Liver (tissue), 9 donors: ENCODE data around the gene PPP1R9A. TPM values are rescaled to one million over a fixed set of nuclear protein-coding genes. Genes with fewer than 3 reads are reported as not detected.
A peak's percentile ranks its signal among the peaks of the same experiment; 100 is the strongest.

ENCODE experiments used
- DNase-seq: peaks from one replicate; pipeline ENCODE4 v3.0.0-alpha.2; 2017; ENCODE audit warnings: low spot score
- H3K27ac ChIP-seq, 2 donors: one replicate each; pipeline ENCODE4 v1.7.0; 2013; ENCODE audit warnings: inconsistent platforms in 2 of 2, low read length in 2 of 2, control low read depth in 1 of 2, low read depth in 1 of 2, mild to moderate bottlenecking in 1 of 2
- H3K27me3 ChIP-seq, 4 donors: one replicate each; pipeline versions ENCODE4 v1.6.1 to v1.7.0; 2013; ENCODE audit warnings: low read length in 3 of 4, inconsistent platforms in 1 of 4, mild to moderate bottlenecking in 1 of 4, moderate library complexity in 1 of 4; ENCODE audit not compliant: control insufficient read depth in 4 of 4, insufficient read depth in 4 of 4
- H3K36me3 ChIP-seq, 4 donors: one replicate each; pipeline versions ENCODE4 v1.6.1 to v1.7.0; 2013; ENCODE audit warnings: low read length in 3 of 4, mild to moderate bottlenecking in 3 of 4, low read depth in 1 of 4, moderate library complexity in 1 of 4; ENCODE audit not compliant: control insufficient read depth in 4 of 4, insufficient read depth in 3 of 4
- H3K4me1 ChIP-seq, 4 donors: one replicate each; pipeline versions ENCODE4 v1.6.1 to v1.7.0; 2013; ENCODE audit warnings: low read length in 3 of 4, mild to moderate bottlenecking in 3 of 4, moderate library complexity in 1 of 4; ENCODE audit not compliant: control insufficient read depth in 4 of 4, insufficient read depth in 4 of 4
- H3K4me3 ChIP-seq, 3 donors: one replicate each; pipeline versions ENCODE4 v1.6.1 to v1.7.0; 2013; ENCODE audit warnings: low read length in 3 of 3, control low read depth in 1 of 3, low read depth in 1 of 3, mild to moderate bottlenecking in 1 of 3
- H3K9ac ChIP-seq, 2 donors: one replicate each; pipeline ENCODE4 v1.7.0; 2013; ENCODE audit warnings: low read length in 2 of 2, mild to moderate bottlenecking in 2 of 2, moderate library complexity in 2 of 2, control low read depth in 1 of 2, low read depth in 1 of 2
- H3K9me3 ChIP-seq, 4 donors: one replicate each; pipeline versions ENCODE4 v1.6.1 to v1.7.0; 2013; ENCODE audit warnings: low read length in 3 of 4; ENCODE audit not compliant: control insufficient read depth in 4 of 4
- EGR1 ChIP-seq, 2 donors: IDR thresholded peaks; 2 replicates each; pipeline ENCODE4 v1.6.1; 2016 to 2018; ENCODE audit warnings: antibody characterized with exemption in 2 of 2, low read depth in 2 of 2
- FOXA2 ChIP-seq: IDR thresholded peaks from 2 replicates; pipeline ENCODE4 v1.6.1; 2016; ENCODE audit warnings: antibody characterized with exemption
- GABPA ChIP-seq, 2 donors: IDR thresholded peaks in 1 of 2; conservative IDR thresholded peaks in 1 of 2; 2 replicates each; pipeline ENCODE4 v1.6.1; 2016; ENCODE audit warnings: antibody characterized with exemption in 2 of 2, mild to moderate bottlenecking in 1 of 2, moderate library complexity in 1 of 2
- HNF4A ChIP-seq, 2 donors: conservative IDR thresholded peaks; 2 replicates each; pipeline ENCODE4 v1.6.1; 2016; ENCODE audit warnings: antibody characterized with exemption in 2 of 2, mild to moderate bottlenecking in 2 of 2
- HNF4G ChIP-seq: IDR thresholded peaks from 2 replicates; pipeline ENCODE4 v1.6.1; 2016; ENCODE audit warnings: antibody characterized with exemption
- JUND ChIP-seq, 2 donors: IDR thresholded peaks; 2 replicates each; pipeline ENCODE4 v1.6.1; 2016; ENCODE audit warnings: antibody characterized with exemption in 2 of 2
- NR2F2 ChIP-seq: IDR thresholded peaks from 2 replicates; pipeline ENCODE4 v1.6.1; 2016; ENCODE audit warnings: antibody characterized with exemption
- RAD21 ChIP-seq, 2 donors: IDR thresholded peaks; 2 replicates each; pipeline ENCODE4 v1.6.1; 2016; ENCODE audit warnings: antibody characterized with exemption in 2 of 2, mild to moderate bottlenecking in 2 of 2
- RXRA ChIP-seq, 2 donors: IDR thresholded peaks; 2 replicates each; pipeline ENCODE4 v1.6.1; 2017 to 2018; ENCODE audit warnings: antibody characterized with exemption in 2 of 2, mild to moderate bottlenecking in 1 of 2
- SP1 ChIP-seq: IDR thresholded peaks from 2 replicates; pipeline ENCODE4 v1.6.1; 2018; ENCODE audit warnings: antibody characterized with exemption, mild to moderate bottlenecking
- TAF1 ChIP-seq: conservative IDR thresholded peaks from 2 replicates; pipeline ENCODE4 v1.6.1; 2016; ENCODE audit warnings: antibody characterized with exemption, mild to moderate bottlenecking
- YY1 ChIP-seq: IDR thresholded peaks from 2 replicates; pipeline ENCODE4 v1.6.1; 2016; ENCODE audit warnings: antibody characterized with exemption, mild to moderate bottlenecking
- WGBS: extraction: QIAGEN DNeasy Blood & Tissue Kit; methylation state at CpG from one replicate; pipeline ENCODE4 v1.1.7; 2013; 5-methylcytosine and 5-hydroxymethylcytosine counted together
- polyA plus RNA-seq, 2 donors: library from polyadenylated mRNA; stranded (reverse) in 1 of 2; unstranded in 1 of 2; fragments of 200-250 nt in 1 of 2; fragments of >200 nt in 1 of 2; fragmentation: Nextera tagmentation in 1 of 2; extraction: Ambion mirVana in 1 of 2; gene quantifications; one replicate each; pipeline versions ENCODE4 v1.2.1 to v1.2.3, GENCODE V29; 2013 to 2015
- total RNA-seq, 2 donors: library from RNA; depleted of rRNA; stranded (reverse); fragments of >200 nt; gene quantifications; one replicate each; pipeline ENCODE4 v1.2.3, GENCODE V29; 2014
- TF ChIP-seq, protein P1 (sequence below): IDR thresholded peaks from 2 replicates; pipeline ENCODE4 v1.6.1; 2016; ENCODE audit warnings: antibody characterized with exemption
- TF ChIP-seq, protein P2 (sequence below): IDR thresholded peaks from 2 replicates; pipeline ENCODE4 v1.6.1; 2016; ENCODE audit warnings: antibody characterized with exemption
- TF ChIP-seq, protein P3 (sequence below): fragments of 150-350 bp; IDR thresholded peaks from 2 replicates; pipeline ENCODE4 v1.5.1; 2017; ENCODE audit warnings: improper control_type of control experiment, low read depth, low read length; ENCODE audit not compliant: missing input control
- TF ChIP-seq, protein P4 (sequence below): IDR thresholded peaks from 2 replicates; pipeline ENCODE4 v1.6.1; 2016; ENCODE audit warnings: antibody characterized with exemption, mild to moderate bottlenecking
- donor health status: healthy.
- donor health status: healthy.
- donor health status: healthy.
- donor health status: healthy.
- donor health status: healthy.

PPP1R9A gene
- total and polyA plus RNA-seq, 4 donors = 0.17 to 5.4 (median 2.7) TPM

DNA sequence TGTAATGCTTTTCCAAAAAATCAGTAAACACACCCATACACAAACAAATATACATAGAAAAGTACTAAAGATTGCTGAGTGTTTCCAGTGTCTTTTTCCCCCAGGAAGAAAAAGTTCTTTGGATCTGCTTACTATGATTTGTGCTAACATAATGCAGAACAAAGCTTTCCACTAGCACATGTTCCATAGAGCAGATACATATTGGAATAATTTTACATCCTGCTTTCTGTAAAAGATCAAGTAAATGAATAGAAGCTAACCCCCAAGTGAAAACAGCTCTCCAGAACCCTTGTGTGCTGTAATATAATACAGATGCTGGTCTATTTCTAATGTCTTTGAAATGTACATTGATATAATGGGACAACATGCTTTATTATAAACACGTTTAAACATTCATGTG is 291.5 kb downstream of the PPP1R9A start:
- no peak for DNase-seq
- no peaks in the 10 kb centered on the region for H3K36me3 ChIP-seq
- H3K27me3 ChIP-seq = no peaks in the 10 kb centered on the region
- TF ChIP-seq, protein P1, sequence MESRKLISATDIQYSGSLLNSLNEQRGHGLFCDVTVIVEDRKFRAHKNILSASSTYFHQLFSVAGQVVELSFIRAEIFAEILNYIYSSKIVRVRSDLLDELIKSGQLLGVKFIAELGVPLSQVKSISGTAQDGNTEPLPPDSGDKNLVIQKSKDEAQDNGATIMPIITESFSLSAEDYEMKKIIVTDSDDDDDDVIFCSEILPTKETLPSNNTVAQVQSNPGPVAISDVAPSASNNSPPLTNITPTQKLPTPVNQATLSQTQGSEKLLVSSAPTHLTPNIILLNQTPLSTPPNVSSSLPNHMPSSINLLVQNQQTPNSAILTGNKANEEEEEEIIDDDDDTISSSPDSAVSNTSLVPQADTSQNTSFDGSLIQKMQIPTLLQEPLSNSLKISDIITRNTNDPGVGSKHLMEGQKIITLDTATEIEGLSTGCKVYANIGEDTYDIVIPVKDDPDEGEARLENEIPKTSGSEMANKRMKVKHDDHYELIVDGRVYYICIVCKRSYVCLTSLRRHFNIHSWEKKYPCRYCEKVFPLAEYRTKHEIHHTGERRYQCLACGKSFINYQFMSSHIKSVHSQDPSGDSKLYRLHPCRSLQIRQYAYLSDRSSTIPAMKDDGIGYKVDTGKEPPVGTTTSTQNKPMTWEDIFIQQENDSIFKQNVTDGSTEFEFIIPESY = no peak
- TF ChIP-seq YY1 (no peak), EGR1 (IDR thresholded peaks at IDR 0.05; ENCODE audit: low read depth in 2 of 2) (no peak)
- no peaks in the 10 kb centered on the region for H3K4me1 ChIP-seq
- H3K4me3 ChIP-seq = no peak overlapping the region
- H3K9ac ChIP-seq = no peak overlapping the region
- no peaks in the 10 kb centered on the region for H3K9me3 ChIP-seq
- WGBS = 63% methylated on average over 1 of the region's 1 CpG
- H3K27ac ChIP-seq = no peak overlapping the region

DNA sequence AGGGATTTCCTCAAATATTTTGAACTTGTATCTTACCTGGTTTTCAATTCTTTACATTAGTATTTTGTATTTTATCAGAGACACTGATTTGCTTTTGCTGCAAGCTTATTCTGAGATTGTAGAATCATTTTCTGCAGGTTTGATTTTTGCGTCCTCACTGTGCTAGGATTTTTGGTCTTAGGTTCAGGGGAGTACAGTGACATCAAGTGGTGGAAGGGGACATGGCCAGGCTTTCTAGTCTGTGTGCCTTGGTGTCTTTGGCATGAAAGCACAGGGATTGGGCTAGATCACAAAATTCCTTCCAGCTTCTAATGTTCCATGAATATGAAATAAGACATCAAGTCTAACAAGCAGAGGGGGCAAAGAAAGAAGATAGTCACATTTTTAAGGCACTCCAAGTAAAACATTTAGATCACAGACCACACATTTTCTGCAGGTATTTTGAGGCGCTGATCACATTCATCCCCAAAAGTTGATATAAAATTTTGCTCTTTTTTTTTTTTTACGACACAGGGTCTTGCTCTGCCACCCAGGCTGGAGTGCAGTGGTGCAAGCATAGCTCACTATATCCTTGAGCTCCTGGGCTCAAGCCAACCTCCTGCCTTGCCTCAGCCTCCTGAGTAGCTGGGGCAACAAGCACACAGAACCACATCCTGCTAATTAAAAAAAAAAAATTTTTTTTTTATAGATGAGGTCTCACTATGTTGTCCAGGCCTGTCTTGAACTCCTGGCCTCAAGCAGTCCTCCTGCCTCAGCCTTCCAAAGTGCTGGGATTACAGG is 292.6 kb downstream of the PPP1R9A start:
- TF ChIP-seq, protein P2, sequence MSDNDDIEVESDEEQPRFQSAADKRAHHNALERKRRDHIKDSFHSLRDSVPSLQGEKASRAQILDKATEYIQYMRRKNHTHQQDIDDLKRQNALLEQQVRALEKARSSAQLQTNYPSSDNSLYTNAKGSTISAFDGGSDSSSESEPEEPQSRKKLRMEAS = no peak
- no peak for TF ChIP-seq GABPA (IDR thresholded peaks at IDR 0.05 in 1 of 2, conservative IDR thresholded peaks at IDR 0.05 in 1 of 2)
- TF ChIP-seq RAD21 (IDR thresholded peaks at IDR 0.05) = peak; percentile 90 to 96
- TF ChIP-seq, protein P3, sequence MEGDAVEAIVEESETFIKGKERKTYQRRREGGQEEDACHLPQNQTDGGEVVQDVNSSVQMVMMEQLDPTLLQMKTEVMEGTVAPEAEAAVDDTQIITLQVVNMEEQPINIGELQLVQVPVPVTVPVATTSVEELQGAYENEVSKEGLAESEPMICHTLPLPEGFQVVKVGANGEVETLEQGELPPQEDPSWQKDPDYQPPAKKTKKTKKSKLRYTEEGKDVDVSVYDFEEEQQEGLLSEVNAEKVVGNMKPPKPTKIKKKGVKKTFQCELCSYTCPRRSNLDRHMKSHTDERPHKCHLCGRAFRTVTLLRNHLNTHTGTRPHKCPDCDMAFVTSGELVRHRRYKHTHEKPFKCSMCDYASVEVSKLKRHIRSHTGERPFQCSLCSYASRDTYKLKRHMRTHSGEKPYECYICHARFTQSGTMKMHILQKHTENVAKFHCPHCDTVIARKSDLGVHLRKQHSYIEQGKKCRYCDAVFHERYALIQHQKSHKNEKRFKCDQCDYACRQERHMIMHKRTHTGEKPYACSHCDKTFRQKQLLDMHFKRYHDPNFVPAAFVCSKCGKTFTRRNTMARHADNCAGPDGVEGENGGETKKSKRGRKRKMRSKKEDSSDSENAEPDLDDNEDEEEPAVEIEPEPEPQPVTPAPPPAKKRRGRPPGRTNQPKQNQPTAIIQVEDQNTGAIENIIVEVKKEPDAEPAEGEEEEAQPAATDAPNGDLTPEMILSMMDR = peak; percentile 82
- TF ChIP-seq EGR1 (IDR thresholded peaks at IDR 0.05; ENCODE audit: low read depth in 2 of 2) = no peak
- TF ChIP-seq RXRA (IDR thresholded peaks at IDR 0.05) = peak in 1 of 2 donors; percentile 11
- Histone ChIP-seq H3K4me1 (no peaks in the 10 kb centered on the region), H3K27ac (no peak overlapping the region), H3K9ac (no peak overlapping the region), H3K27me3 (no peaks in the 10 kb centered on the region), H3K9me3 (no peaks in the 10 kb centered on the region), H3K36me3 (no peaks in the 10 kb centered on the region), H3K4me3 (no peak overlapping the region)
- DNase-seq = no peak
- WGBS = 68% methylated on average over 3 of the region's 3 CpGs

DNA sequence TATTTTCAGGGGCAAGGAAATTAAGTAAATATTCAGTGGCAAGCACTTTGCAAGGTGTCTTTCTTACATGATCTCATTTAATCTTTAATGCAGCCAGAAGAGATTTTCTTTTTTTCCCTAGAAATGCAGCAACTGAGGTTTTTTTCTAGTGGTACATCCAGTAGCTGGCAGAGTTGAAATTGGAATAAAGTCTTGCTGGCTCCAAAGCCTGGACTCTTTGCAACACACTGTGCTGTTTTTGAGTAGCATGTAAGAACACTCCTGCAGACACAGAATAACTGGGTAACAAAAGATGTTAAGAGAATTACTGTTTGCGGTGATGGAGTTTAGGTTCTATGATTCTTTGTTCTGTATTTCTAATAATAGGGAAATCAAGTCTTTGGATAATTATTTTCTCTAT is 293.3 kb downstream of the PPP1R9A start:
- Histone ChIP-seq H3K36me3 (no peaks in the 10 kb centered on the region), H3K27me3 (no peaks in the 10 kb centered on the region), H3K9me3 (no peaks in the 10 kb centered on the region), H3K27ac (no peak overlapping the region), H3K4me1 (no peaks in the 10 kb centered on the region), H3K9ac (no peak overlapping the region), H3K4me3 (no peak overlapping the region)
- no peak for DNase-seq
- 93% methylated on average over 1 of the region's 1 CpG for WGBS
- TF ChIP-seq FOXA2 (no peak), JUND (IDR thresholded peaks at IDR 0.05) (no peak), GABPA (IDR thresholded peaks at IDR 0.05 in 1 of 2, conservative IDR thresholded peaks at IDR 0.05 in 1 of 2) (no peak), HNF4A (conservative IDR thresholded peaks at IDR 0.05) (no peak), HNF4G (no peak), EGR1 (IDR thresholded peaks at IDR 0.05; ENCODE audit: low read depth in 2 of 2) (no peak), RAD21 (IDR thresholded peaks at IDR 0.05) (no peak), NR2F2 (no peak), TAF1 (no peak), SP1 (no peak)
- TF ChIP-seq, protein P2 = no peak
- TF ChIP-seq, protein P3 = no peak
- TF ChIP-seq, protein P4, sequence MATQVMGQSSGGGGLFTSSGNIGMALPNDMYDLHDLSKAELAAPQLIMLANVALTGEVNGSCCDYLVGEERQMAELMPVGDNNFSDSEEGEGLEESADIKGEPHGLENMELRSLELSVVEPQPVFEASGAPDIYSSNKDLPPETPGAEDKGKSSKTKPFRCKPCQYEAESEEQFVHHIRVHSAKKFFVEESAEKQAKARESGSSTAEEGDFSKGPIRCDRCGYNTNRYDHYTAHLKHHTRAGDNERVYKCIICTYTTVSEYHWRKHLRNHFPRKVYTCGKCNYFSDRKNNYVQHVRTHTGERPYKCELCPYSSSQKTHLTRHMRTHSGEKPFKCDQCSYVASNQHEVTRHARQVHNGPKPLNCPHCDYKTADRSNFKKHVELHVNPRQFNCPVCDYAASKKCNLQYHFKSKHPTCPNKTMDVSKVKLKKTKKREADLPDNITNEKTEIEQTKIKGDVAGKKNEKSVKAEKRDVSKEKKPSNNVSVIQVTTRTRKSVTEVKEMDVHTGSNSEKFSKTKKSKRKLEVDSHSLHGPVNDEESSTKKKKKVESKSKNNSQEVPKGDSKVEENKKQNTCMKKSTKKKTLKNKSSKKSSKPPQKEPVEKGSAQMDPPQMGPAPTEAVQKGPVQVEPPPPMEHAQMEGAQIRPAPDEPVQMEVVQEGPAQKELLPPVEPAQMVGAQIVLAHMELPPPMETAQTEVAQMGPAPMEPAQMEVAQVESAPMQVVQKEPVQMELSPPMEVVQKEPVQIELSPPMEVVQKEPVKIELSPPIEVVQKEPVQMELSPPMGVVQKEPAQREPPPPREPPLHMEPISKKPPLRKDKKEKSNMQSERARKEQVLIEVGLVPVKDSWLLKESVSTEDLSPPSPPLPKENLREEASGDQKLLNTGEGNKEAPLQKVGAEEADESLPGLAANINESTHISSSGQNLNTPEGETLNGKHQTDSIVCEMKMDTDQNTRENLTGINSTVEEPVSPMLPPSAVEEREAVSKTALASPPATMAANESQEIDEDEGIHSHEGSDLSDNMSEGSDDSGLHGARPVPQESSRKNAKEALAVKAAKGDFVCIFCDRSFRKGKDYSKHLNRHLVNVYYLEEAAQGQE = no peak
